Large intestine (tissue), 3 donors: Measurements from ENCODE around the gene HMX1. TPM values are rescaled to one million over a fixed set of nuclear protein-coding genes. Genes with fewer than 3 reads are reported as not detected.

Experiments
- DNase-seq, 2 donors: peaks; one replicate each; pipeline versions ENCODE4 v3.0.0 to v3.0.0-alpha.2; 2013
- H3K27ac ChIP-seq: one replicate; pipeline ENCODE4 v1.5.1; 2013; ENCODE audit warnings: low read length
- H3K27me3 ChIP-seq: 2 replicates; pipeline ENCODE4 v1.6.1; 2013; ENCODE audit warnings: low read length; ENCODE audit not compliant: control insufficient read depth, insufficient read depth
- H3K36me3 ChIP-seq: 2 replicates; pipeline ENCODE4 v1.6.1; 2013; ENCODE audit warnings: low read length; ENCODE audit not compliant: control insufficient read depth, insufficient read depth
- H3K4me1 ChIP-seq: one replicate; pipeline ENCODE4 v1.6.1; 2013; ENCODE audit warnings: low read length; ENCODE audit not compliant: control insufficient read depth, insufficient read depth
- H3K4me3 ChIP-seq: one replicate; pipeline ENCODE4 v1.5.1; 2013; ENCODE audit warnings: low read length
- H3K9me3 ChIP-seq: one replicate; pipeline ENCODE4 v1.6.1; 2013; ENCODE audit warnings: mild to moderate bottlenecking, low read depth, low read length, moderate library complexity; ENCODE audit not compliant: control insufficient read depth
- WGBS: methylation state at CpG from one replicate; pipeline ENCODE4 v1.1.5; 2013; ENCODE audit warnings: low lambda C conversion rate; ENCODE audit not compliant: insufficient coverage; 5-methylcytosine and 5-hydroxymethylcytosine counted together
- polyA plus RNA-seq: library from polyadenylated mRNA; unstranded; fragments of 120-200 nt; gene quantifications from one replicate; pipeline ENCODE4 v1.2.1, GENCODE V29; 2013

The HMX1 gene
- polyA plus RNA-seq, 1 donor, result not detected

DNA sequence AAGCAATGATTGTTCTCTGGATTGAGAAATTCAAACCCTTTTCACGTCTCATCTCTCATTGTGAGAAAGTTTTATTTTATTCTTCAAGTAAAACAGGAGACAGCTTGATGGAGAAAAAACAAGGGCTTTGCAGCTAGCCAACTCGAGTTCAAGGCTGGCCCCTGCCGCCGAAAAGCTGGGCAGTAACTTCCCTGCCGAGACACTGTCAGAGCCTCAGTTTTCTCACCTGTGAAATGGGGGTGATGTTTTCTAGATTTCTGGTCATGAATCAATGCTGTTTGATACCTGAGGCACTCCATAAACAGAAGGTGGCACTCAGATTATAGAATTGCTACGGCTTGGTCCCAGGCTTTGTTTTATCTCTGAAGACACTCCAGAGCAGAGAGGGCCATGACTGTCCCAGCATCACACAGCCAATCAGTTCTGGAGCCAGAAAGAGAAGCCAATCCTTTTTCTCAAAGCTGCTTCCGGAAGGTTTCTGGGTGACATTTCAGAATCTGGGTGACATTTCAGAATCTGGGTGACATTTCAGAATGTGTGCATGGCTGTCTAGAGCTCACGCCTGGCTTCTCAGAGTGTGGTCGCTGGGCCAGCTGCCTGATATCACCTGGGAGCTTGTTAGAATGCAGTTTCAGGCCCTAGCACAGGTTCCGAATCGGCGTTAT, 33.2 kb downstream of the HMX1 start:
- no peak for DNase-seq
- H3K36me3 ChIP-seq, result no peaks in the 10 kb centered on the region
- H3K27me3 ChIP-seq, result peaks cover 6% of the 10 kb centered on the region
- H3K27ac ChIP-seq, result no peak overlapping the region
- no peaks in the 10 kb centered on the region for H3K4me1 ChIP-seq
- H3K9me3 ChIP-seq, result peaks cover 8% of the 10 kb centered on the region
- no peak overlapping the region for H3K4me3 ChIP-seq
- 100% methylated on average over 1 of the region's 12 CpGs for WGBS

DNA sequence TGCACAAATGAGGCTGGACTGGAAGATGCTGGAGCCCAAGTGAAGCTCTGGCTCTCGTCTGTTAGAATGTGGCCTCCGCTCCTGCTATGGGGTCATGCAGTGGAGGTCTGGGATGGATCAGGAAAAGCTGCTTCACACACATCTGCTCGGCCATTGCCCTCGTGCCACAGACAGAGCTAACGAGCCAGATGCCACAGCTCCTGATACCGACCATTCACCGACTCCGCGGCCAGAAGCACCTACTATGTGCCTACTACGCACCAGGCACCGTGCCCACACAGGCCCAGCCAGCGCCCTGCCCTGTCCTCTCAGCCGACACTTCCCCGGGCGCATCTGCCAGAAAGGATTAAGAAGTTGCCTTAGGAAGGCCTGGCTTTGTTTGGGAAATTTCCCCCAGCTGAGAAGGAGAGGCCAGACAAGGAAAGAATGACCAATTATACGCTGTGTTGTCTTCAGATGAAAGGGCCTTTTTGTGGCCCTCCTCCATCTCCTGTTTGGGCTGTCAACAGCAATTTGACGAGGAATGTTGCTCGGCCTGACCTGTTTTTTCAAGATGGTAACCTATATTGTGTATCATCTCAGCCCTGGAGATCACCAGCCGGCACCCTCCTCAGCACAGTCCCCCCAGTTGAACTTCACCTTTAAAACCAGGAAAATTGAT, 34.3 kb downstream of the HMX1 start:
- no peak overlapping the region for H3K27ac ChIP-seq
- no peak for DNase-seq
- no peak overlapping the region for H3K4me3 ChIP-seq
- H3K36me3 ChIP-seq, result no peaks in the 10 kb centered on the region
- H3K4me1 ChIP-seq, result no peaks in the 10 kb centered on the region
- no CpG with 5 or more reads among the region's 19 CpGs for WGBS
- H3K27me3 ChIP-seq, result peaks cover 6% of the 10 kb centered on the region
- peaks cover 8% of the 10 kb centered on the region for H3K9me3 ChIP-seq

DNA sequence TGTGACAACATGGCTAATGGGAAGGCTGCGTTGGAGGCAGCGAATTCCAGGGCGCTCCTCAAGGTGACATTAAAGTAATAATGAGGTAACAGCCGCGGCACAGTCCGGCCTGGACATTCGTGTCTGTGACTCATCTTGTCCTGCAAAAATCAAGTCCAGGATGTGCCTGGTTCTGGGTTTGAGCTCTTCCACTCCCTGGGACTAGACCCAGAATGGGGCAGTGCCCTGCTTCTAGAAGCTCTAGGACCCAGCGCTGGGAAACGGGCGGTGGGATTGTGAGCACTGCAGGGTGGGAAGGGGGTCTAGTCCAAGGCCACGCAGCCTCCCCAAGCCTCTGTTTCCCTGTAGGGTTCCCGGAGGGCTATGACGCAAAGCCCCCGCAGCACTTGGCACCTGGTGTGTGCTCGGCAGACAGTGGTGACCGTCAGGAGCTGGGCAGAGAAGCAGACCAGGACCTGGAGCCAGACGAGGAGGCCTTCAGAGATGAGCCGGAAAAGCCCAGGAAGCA, 34.9 kb downstream of the HMX1 start:
- Histone ChIP-seq H3K9me3 (peaks cover 2% of the 10 kb centered on the region), H3K4me1 (no peaks in the 10 kb centered on the region), H3K36me3 (no peaks in the 10 kb centered on the region), H3K27me3 (peaks cover 6% of the 10 kb centered on the region), H3K27ac (no peak overlapping the region), H3K4me3 (no peak overlapping the region)
- no peak for DNase-seq
- WGBS, result 75% methylated on average over 4 of the region's 18 CpGs

DNA sequence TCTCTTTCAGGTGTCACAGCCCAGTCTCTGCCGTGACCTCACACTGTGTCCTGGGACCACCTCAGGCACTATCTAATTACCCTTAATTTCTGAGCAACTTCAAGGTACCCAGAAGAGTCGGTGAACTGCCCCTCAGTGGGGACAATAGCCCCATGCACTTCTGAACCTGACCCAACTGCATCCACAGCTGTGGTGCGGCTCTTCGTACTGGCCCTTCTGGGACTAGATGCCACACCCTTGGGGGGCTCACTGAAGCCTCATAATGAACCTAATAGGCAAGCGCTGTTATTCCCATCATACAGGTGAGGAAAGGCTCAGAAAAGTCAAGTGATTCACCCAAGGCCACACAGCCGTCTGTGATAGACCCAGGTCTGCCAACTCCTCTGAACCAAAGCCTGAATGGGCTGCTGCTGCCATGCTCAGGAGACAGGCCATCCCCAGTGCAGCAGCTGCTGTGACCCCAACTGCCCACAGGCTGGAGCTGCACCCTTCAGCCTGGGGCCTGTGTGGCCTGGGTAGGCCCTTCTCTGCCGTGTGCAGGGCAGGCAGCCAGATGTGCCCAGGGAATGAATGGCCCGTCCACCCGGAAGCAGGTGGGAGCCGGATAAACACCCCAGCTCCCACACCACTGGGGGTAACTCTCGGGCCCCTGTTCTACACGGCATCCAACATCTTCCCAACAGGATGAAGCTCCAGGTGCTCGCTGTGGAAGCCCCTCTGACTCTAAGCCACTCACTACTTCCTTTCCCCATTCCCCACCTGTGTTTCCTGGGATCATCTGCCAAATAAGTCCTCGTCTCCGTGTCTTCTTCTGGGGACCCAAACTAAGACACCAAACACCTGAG, 35.9 kb downstream of the HMX1 start:
- H3K36me3 ChIP-seq, result no peaks in the 10 kb centered on the region
- no peak overlapping the region for H3K27ac ChIP-seq
- no peaks in the 10 kb centered on the region for H3K9me3 ChIP-seq
- no peaks in the 10 kb centered on the region for H3K4me1 ChIP-seq
- peaks cover 6% of the 10 kb centered on the region for H3K27me3 ChIP-seq
- WGBS, result 100% methylated on average over 3 of the region's 15 CpGs
- DNase-seq, result no peak
- H3K4me3 ChIP-seq, result no peak overlapping the region

DNA sequence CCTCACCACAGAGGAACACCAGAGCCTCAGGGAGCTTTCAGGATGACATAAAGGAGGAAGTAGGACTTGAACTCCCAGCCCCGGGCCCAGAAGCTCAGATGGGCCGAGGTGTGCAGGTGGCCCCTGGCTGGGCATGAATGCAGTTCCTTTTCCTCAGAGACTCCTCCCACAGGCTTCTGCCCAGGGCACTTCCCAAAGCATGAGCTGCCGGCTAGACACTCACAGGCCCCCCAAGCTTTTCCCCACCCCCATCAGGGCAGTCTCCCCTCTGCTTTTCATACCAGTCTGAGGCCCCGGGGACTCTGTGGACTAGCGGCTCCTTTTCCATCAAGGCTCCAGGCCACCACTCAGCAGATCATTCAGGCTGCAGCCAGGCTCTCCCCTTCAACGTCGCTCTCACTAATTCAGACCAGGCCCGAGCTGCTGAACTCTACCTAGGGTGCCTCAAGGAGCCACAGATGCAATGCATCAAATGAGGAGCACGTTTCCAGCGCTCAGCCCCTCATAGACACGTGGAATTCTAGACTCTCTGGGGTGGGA, 36.9 kb downstream of the HMX1 start:
- H3K4me1 ChIP-seq, result no peaks in the 10 kb centered on the region
- no peak for DNase-seq
- H3K4me3 ChIP-seq, result no peak overlapping the region
- H3K27ac ChIP-seq, result no peak overlapping the region
- H3K9me3 ChIP-seq, result no peaks in the 10 kb centered on the region
- WGBS, result no CpG with 5 or more reads among the region's 11 CpGs
- H3K36me3 ChIP-seq, result no peaks in the 10 kb centered on the region
- peaks cover 6% of the 10 kb centered on the region for H3K27me3 ChIP-seq

DNA sequence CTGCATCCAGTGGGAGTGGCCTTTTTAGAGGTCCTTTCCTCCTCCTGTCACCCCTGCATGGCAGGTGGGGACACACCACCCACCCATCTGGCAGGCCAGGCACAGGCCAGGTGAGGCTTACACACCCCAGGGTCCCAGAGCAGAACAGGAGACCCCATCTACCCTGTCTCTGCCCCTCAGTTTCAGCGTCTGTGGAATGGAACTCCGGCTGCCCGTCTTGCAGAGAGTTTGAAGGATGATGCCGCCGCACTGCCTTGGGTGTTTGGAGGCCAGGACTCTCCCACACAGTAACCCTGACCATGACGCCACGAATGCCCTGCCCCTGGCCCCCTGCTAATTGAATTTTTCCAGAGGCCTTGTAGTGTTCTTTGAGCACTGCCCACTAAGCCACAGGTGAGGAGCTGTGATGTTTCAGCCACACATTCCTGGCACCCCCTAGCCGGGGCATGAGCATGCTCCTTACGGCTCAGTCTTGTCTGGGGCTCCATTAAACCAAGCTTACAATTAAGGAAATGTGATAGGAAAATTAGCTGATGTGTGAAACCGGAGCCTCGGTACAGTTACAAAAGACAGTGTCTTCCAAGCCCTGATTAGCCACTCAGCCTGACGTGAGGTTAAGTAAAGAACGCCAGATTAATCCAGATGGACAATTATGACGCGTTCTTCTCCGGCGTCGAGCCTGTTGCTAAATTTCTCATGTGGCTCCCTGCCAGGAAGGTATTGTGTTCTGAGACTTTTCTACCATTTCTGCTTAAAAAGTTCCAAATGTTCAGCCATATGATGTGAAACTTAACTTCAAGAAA, 39.3 kb downstream of the HMX1 start:
- Histone ChIP-seq H3K36me3 (no peaks in the 10 kb centered on the region), H3K27ac (no peak overlapping the region), H3K4me1 (no peaks in the 10 kb centered on the region), H3K4me3 (no peak overlapping the region), H3K9me3 (no peaks in the 10 kb centered on the region), H3K27me3 (peaks cover 5% of the 10 kb centered on the region)
- no peak for DNase-seq
- WGBS, result no CpG with 5 or more reads among the region's 18 CpGs

DNA sequence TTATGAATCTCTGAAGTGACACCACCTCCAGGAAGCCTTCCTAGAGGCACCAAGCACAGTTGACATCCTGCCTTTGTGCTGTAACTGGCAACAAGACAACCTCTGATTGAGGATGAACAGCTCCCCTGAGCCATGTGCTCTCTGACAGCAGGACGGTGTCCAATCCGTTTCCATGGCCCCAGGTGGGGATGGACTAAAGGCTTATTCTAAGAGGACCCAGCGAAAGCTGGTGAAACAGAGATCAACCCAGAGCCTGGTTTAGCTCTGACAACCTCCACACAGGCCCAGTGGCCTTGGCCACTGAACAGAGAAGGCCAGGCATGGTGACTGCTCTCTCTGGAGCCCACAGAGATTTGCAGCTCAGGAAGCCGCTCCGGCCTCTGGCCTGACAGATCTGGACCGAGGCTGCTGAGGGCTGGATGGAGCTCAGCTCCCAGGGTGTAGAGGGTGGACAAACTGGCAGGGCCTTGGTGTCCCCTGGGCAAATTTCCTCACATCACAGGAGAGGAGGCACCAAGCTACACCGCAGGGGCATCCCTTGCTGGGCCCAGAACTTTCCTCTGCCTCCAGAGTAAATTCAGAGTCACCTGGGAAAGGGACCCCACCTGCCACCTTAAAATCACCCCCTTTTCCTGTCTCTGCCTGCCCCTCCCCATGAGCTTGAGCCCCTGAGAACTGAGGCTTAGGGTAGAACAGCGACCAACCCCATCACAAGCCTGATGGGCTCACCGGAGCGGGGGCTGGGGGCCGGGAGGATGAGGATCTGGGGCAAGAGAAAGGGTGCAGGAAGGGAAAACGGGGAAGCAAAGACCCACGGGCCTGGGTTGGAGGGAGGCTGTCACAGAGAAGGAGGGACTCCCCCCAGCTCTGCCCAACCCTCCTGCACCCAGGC, 40.2 kb downstream of the HMX1 start:
- DNase-seq, result no peak
- no CpG with 5 or more reads among the region's 13 CpGs for WGBS

DNA sequence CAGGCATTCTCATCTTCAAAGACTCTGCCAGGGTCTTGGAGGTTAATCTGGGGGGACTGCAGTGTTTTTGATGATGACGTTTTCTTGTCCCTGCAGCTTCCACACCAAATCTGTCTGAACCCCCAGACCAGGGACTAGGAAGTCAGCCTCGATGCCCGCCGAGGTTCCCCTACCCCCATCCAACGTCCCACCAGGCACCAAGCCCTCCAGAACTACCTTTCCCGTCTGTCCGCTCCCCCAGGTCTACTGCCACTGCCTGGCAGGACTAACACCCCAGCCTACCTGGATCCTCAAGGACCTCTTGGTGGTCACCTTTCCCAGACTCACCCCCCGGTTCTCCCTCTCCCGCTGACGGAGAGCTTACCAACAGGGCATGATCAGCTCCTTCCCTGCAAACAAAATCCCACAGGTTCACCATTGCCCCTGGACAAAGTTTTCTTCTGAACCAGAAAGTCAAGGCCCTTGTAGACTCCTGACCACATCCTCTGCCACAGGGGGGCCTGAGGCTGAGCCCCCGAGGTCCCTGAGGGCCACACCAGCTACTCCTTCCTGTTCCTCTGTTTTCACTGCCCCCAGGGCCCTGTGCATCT, 40.9 kb downstream of the HMX1 start:
- no peaks in the 10 kb centered on the region for H3K4me1 ChIP-seq
- H3K4me3 ChIP-seq, result no peak overlapping the region
- WGBS, result no CpG with 5 or more reads among the region's 11 CpGs
- H3K9me3 ChIP-seq, result no peaks in the 10 kb centered on the region
- H3K27me3 ChIP-seq, result peaks cover 2% of the 10 kb centered on the region
- DNase-seq, result no peak
- H3K27ac ChIP-seq, result no peak overlapping the region
- H3K36me3 ChIP-seq, result no peaks in the 10 kb centered on the region

More for the DNA sequence above, 40.2 kb downstream of the HMX1 start:
- Histone ChIP-seq H3K4me1 (no peaks in the 10 kb centered on the region), H3K9me3 (no peaks in the 10 kb centered on the region), H3K4me3 (no peak overlapping the region), H3K36me3 (no peaks in the 10 kb centered on the region), H3K27me3 (peaks cover 2% of the 10 kb centered on the region), H3K27ac (no peak overlapping the region)

DNA sequence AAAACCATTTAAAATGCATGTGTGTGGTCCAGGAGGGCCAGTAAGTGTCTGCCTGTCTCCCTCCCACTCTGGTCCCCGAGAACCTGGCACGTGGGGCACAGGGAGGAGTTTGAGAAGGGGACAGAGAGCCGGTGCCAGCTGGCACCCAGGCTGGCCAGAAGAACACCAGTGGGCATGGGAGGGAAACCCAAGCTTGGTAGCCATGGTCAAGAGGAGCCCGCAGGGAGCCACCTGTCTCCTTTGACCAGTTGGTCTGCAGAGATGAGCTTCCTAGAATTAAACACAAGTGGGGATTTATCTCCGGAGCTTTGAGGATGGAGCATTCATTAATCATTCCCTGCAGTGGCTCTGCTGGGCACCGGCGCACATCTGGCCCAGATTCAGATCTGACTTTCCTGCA, 41.6 kb downstream of the HMX1 start:
- DNase-seq, result no peak
- Histone ChIP-seq H3K27ac (no peak overlapping the region), H3K27me3 (peaks cover 2% of the 10 kb centered on the region)

More for the DNA sequence above, 41.6 kb downstream of the HMX1 start:
- no peaks in the 10 kb centered on the region for H3K4me1 ChIP-seq
- H3K4me3 ChIP-seq, result no peak overlapping the region
- no peaks in the 10 kb centered on the region for H3K36me3 ChIP-seq
- H3K9me3 ChIP-seq, result no peaks in the 10 kb centered on the region
- WGBS, result 90% methylated on average over 2 of the region's 7 CpGs
